Measurements from ENCODE around the gene ERCC6L2. TPM values are rescaled to one million over a fixed set of nuclear protein-coding genes. Genes with fewer than 3 reads are reported as not detected.

ERCC6L2 gene
- total and polyA plus RNA-seq, 2 donors (not counting 3 experiments of a cell fraction or from before 2014, with no cell fraction given): 4.7 to 31.8 TPM

DNA sequence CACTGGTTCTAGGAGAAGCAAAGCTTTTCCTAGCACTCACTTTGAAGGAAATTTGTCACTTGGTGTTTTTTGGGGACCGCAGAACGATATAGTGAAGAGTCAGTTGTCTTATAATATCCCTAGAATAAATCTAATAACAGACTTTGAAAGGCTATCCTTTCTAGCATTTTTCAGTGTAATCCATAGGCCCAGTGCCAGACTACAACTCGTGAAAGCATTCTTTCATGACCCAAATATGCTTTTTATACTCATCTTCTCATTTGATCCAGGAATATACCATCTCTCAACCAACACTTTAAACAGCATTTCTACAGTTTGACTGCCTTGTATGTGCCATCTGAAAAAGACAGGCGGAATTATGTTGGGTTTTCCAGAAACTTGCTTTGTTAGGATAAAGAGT is 104.0 kb downstream of the ERCC6L2 start:
- no peak overlapping the region for H3K27ac ChIP-seq (ENCODE audit: insufficient read depth, low read depth, low read length)

GRCh38 chr9:95980262-95981125 is 105.0 kb downstream of the ERCC6L2 start:
- Histone ChIP-seq H3K9me3 (replicated peaks; ENCODE audit: control insufficient read depth, insufficient read depth, low read length) (no peaks in the 10 kb centered on the region), H3K9me1 (replicated peaks; ENCODE audit: control insufficient read depth, extremely low read depth, insufficient read depth, low read length) (no peaks in the 10 kb centered on the region), H3K79me2 (ENCODE audit: control insufficient read depth, insufficient read depth, low read length) (no peaks in the 10 kb centered on the region), H3K27me3 (ENCODE audit: control insufficient read depth in 2 of 2, insufficient read depth in 2 of 2, low read length in 2 of 2) (no peaks in the 10 kb centered on the region), H4K20me1 (replicated peaks; ENCODE audit: control insufficient read depth, extremely low read depth, insufficient read depth, low read length) (no peaks in the 10 kb centered on the region), H3K4me1 (ENCODE audit: control insufficient read depth, extremely low read depth, insufficient read depth, low read length) (no peaks in the 10 kb centered on the region), H3K4me2 (ENCODE audit: insufficient read depth, low read length) (no peak overlapping the region), H3K27ac (ENCODE audit: insufficient read depth, low read depth, low read length) (no peak overlapping the region), H3K36me3 (ENCODE audit: control insufficient read depth in 2 of 2, extremely low read depth in 1 of 2, insufficient read depth in 2 of 2, low read length in 2 of 2) (no peaks in the 10 kb centered on the region), H3K9ac (replicated peaks; ENCODE audit: extremely low read depth, insufficient read depth, low read length) (no peak overlapping the region), H2AFZ (ENCODE audit: low read depth, low read length) (no peak overlapping the region), H3K4me3 (replicated peaks in 1 of 3; ENCODE audit: insufficient read depth in 1 of 3, low read depth in 1 of 3, low read length in 3 of 3) (no peak overlapping the region)
- dilution Hi-C loops (cut with MboI; ENCODE audit: extremely low pct_ligation_motif_present, low sequenced_read_pairs) (no loop called here), intact Hi-C loops (cut with micrococcal nuclease) (loop anchor here (10.0 kb wide), 1 partner anchor 256 kb away; no protein-coding TSS in a partner anchor)
- ChIA-PET CTCF (no interaction called here), POLR2A (no interaction called here)
- no TSS peak for BruUV-seq (replicated peaks)
- DNase-seq (ENCODE audit: low read depth, low spot score) (no peak), FAIRE-seq (no peak)
- TF ChIP-seq POLR2A (IDR thresholded peaks at IDR 0.05; ENCODE audit: low read depth, low read length) (no peak), POLR2AphosphoS5 (IDR thresholded peaks at IDR 0.05; ENCODE audit: insufficient read depth, low read depth, low read length) (no peak), JUN (IDR thresholded peaks at IDR 0.05; ENCODE audit: borderline replicate concordance, insufficient read depth, insufficient read length, low read depth) (no peak), FOS (IDR thresholded peaks at IDR 0.05; ENCODE audit: borderline replicate concordance, insufficient read depth, low read length) (no peak), MYC (IDR thresholded peaks at IDR 0.05; ENCODE audit: low read depth, low read length) (no peak), MAX (IDR thresholded peaks at IDR 0.05; ENCODE audit: insufficient read depth, insufficient read length) (no peak), GATA2 (IDR thresholded peaks at IDR 0.05; ENCODE audit: insufficient read depth, insufficient read length, low read depth, low read length) (no peak)
- TF ChIP-seq, protein P1, sequence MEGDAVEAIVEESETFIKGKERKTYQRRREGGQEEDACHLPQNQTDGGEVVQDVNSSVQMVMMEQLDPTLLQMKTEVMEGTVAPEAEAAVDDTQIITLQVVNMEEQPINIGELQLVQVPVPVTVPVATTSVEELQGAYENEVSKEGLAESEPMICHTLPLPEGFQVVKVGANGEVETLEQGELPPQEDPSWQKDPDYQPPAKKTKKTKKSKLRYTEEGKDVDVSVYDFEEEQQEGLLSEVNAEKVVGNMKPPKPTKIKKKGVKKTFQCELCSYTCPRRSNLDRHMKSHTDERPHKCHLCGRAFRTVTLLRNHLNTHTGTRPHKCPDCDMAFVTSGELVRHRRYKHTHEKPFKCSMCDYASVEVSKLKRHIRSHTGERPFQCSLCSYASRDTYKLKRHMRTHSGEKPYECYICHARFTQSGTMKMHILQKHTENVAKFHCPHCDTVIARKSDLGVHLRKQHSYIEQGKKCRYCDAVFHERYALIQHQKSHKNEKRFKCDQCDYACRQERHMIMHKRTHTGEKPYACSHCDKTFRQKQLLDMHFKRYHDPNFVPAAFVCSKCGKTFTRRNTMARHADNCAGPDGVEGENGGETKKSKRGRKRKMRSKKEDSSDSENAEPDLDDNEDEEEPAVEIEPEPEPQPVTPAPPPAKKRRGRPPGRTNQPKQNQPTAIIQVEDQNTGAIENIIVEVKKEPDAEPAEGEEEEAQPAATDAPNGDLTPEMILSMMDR (IDR thresholded peaks at IDR 0.05; ENCODE audit: extremely low read depth in 1 of 2, insufficient read depth in 1 of 2, low read depth in 1 of 2, low read length in 2 of 2): no peak

More for the DNA sequence above, 104.0 kb downstream of the ERCC6L2 start:
- FAIRE-seq (no peak), DNase-seq (ENCODE audit: low read depth, low spot score) (no peak)
- Histone ChIP-seq H3K27me3 (ENCODE audit: control insufficient read depth in 2 of 2, insufficient read depth in 2 of 2, low read length in 2 of 2) (no peaks in the 10 kb centered on the region), H3K36me3 (ENCODE audit: control insufficient read depth in 2 of 2, extremely low read depth in 1 of 2, insufficient read depth in 2 of 2, low read length in 2 of 2) (no peaks in the 10 kb centered on the region), H3K9me3 (replicated peaks; ENCODE audit: control insufficient read depth, insufficient read depth, low read length) (no peaks in the 10 kb centered on the region), H4K20me1 (replicated peaks; ENCODE audit: control insufficient read depth, extremely low read depth, insufficient read depth, low read length) (no peaks in the 10 kb centered on the region), H3K4me2 (ENCODE audit: insufficient read depth, low read length) (no peak overlapping the region), H3K4me3 (replicated peaks in 1 of 3; ENCODE audit: insufficient read depth in 1 of 3, low read depth in 1 of 3, low read length in 3 of 3) (no peak overlapping the region), H3K9ac (replicated peaks; ENCODE audit: extremely low read depth, insufficient read depth, low read length) (no peak overlapping the region), H2AFZ (ENCODE audit: low read depth, low read length) (no peak overlapping the region), H3K4me1 (ENCODE audit: control insufficient read depth, extremely low read depth, insufficient read depth, low read length) (no peaks in the 10 kb centered on the region), H3K79me2 (ENCODE audit: control insufficient read depth, insufficient read depth, low read length) (no peaks in the 10 kb centered on the region), H3K9me1 (replicated peaks; ENCODE audit: control insufficient read depth, extremely low read depth, insufficient read depth, low read length) (no peaks in the 10 kb centered on the region)
- dilution Hi-C loops (cut with MboI; ENCODE audit: extremely low pct_ligation_motif_present, low sequenced_read_pairs) (no loop called here), intact Hi-C loops (cut with micrococcal nuclease) (no loop called here)
- TF ChIP-seq EZH2 (IDR thresholded peaks at IDR 0.05; ENCODE audit: borderline replicate concordance, low read depth, low read length, severe bottlenecking) (no peak), MYC (IDR thresholded peaks at IDR 0.05; ENCODE audit: low read depth, low read length) (no peak), POLR2A (IDR thresholded peaks at IDR 0.05; ENCODE audit: low read depth, low read length) (no peak)
- POLR2A ChIA-PET: no interaction called here
- no TSS peak for BruUV-seq (replicated peaks)
- CTCF ChIA-PET: no interaction called here
